NCI-H2171 (cell line): ENCODE results near the gene FGF3.

Experiments
- DNase-seq: peaks from one replicate; lab custom pipeline; 2025; lab: John Stamatoyannopoulos, UW

FGF3 gene

DNA sequence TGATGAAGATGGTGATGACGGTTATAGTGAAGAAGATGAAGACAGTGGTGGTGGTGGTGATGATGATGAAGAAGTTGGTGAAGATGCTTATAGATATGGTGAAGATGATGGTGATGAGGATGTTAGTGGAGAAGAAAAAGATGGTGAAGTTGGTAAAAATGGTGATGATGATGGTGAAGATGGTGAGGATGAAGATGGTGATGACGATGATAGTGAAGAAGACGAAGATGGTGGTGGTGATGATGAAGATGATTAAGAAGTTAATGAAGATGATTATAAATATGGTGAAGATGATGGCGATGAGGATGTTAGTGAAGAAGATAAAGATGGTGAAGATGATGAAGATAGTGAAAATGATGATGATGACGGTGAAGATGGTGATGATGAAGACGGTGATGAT is 25.2 kb upstream of the FGF3 start:
- DNase-seq, result no peak

- no peak for DNase-seq
Measured at GRCh38 chr11:69843529-69843921, 24.3 kb upstream of the FGF3 start.

DNA sequence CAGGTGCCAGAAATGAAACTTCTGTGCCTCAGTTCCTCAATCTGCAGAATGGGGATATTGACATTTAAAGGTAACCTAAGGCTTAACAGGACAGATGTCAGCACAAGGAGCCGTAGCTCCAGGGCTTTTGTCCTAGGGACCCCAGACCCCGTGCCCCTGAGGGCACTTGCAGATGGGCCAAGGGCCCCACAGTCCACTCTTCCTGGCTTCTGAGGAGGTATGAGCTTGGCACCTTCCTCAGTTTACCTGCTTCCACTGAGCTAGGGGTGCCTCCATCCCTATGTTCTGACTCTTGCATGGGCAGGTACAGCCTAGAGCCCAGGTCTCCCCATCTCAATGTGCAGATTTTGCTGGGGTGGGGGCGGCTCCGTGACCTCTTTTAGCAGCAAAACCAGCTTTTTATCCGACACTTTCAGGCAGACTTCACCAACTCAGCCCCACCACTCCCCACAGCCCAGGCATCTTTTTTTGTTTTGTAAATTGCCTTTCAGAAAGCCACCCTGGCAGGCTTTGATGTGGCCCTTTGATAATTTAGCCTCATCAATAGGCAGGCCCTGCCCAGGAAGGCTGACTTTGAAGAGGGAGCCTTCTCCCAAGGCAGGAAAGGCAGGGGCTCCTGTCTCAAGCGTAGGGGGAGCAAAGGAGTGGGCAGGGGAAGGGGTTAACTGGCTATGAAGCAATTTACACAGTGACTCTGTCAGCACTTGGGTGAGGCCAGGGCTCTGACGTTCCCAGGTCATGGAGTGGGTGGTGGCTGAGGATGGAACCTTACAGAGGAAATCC is 23.7 kb upstream of the FGF3 start:
- DNase-seq, result no peak

GRCh38 chr11:69841859-69842698 is 22.9 kb upstream of the FGF3 start:
- no peak for DNase-seq

- DNase-seq, result no peak
Measured at GRCh38 chr11:69841170-69841858, 22.1 kb upstream of the FGF3 start.

DNA sequence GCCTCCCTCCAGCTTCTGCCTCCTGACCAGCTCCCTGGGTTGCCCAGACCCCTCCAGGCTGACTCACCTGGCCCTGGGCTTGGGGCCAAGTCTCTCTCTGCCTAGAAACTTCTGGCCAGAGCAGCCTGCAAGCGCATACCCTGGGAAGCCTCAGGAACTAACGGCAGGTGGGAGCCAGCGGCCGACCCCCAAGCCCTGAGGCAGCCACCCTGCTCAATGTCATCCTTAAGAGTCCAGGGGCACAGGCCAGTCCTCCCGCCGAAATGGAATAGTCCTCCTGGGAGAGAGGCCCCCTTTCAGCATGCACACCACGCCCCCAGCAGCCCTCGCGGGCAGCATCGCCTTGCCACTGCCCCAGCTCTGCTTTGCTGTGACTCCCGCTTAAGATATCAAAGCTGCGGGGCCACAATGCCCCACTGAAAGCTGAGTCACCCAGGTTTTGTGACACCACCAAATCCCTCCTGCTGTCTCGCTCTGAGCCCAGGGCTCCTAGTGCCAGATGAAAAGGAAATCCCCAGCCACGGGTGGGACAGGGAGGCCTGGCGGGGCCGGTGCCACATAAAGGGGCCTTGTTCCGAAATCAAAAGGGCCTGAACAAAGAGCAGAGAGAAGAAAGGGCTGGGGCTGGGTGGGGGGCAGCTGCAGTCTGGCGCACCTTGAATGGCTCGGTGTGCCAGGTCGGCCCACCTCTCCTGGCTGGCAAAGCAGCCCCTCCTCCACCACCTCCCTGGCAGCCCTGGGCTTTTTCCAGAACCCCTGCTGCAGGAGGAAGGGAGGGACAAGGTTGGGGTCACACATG is 21.4 kb upstream of the FGF3 start:
- no peak for DNase-seq

GRCh38 chr11:69839516-69839915 is 20.3 kb upstream of the FGF3 start:
- DNase-seq, result no peak

DNA sequence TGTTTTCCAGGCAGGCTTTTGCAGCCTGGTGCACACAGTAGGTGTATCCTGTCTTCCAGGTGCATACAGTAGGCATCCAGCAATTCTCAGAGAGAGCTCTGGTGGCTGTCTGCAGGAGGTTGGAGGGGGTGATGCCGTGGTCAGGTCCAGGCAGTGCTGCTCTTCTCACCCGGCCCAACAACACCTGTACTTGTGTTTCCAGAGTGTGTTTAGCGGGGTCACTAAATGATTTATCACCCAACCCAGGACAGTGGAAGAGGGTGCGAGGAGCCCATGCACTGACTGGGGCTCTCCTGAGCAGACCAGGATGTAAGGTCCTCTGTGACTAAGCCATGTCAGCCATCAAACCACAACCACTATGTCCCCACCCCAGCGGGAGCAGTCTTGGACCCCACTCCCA is 18.6 kb upstream of the FGF3 start:
- no peak for DNase-seq

DNA sequence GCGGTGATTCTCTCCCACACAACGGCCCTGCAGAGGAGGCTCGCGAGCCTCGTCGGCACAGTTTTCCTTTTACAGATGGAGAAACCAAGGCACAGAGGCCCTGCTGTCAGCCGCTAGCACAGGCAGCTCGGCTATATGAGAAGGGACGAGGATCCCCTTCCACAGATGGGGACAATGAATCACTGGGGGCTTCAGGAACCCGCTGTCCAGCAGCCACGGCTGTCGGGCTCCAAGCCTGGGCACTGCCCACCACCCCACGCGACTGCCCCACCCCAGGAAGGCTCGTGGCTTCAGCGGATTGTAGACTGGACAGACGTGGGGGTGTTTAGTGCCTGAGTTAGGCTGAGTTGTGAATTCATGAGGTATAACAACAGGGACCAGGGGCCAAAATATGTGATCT is 17.2 kb upstream of the FGF3 start:
- DNase-seq, result no peak

GRCh38 chr11:69834811-69835800 is 15.9 kb upstream of the FGF3 start:
- DNase-seq, result no peak

GRCh38 chr11:69834251-69834650 is 15.0 kb upstream of the FGF3 start:
- DNase-seq, result no peak

- DNase-seq, result no peak
Measured at GRCh38 chr11:69832561-69833413, 13.6 kb upstream of the FGF3 start.

GRCh38 chr11:69831985-69832384 is 12.8 kb upstream of the FGF3 start:
- DNase-seq, result no peak

GRCh38 chr11:69830086-69830485 is 10.9 kb upstream of the FGF3 start:
- DNase-seq, result no peak

GRCh38 chr11:69828971-69829344 is 9.7 kb upstream of the FGF3 start:
- DNase-seq, result no peak

DNA sequence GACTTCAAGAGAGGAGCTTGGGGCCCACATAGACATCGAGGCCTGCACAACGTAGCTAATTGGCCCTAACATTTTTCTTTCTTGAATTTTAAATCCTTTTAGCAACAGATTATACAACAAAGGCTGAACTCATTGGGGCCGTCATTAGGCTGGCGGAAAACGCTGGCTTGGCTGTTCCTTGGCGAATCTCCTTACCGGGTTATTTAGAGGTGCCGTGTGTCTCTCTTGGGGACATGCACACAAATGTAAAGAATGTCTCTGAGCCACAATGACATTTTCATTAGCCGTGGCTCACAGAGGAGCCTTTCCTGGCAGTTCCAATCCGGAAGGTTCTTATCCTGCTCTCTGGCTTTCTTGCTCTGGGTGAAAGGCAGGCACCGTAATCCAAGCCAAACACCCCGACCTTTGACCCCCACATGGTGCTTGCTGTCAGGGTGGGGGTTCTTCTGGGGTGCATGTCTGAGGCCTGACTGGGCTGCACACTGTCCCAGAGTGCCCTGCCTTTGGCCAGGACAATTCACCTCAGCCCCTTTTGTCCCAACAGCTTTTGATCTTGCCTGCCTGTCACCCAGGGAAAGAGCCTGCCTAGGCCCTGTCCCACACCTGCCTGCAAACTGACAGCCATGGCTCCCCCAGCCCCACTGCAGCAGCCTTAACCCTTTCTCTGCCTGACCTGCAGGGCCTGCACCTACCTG is 9.2 kb upstream of the FGF3 start:
- DNase-seq, result no peak

DNA sequence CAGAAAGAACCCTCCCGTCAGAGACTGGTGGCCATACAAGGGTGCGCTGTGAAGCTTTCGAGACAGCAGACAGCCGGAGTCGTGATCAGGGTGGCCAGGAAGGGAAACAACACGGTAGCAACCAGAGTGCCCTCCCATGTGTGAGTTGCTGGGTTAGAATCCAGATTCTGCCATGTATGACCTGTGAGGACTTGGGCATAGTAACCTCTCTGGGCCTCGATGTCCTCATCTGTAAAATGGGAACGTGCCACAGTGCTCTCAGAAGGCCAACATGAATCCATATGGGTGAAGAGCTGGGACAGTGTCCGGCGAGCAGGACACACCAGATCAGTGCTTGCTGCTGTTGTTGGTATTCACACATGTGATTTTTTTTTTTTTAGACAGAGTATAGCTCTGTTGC is 7.6 kb upstream of the FGF3 start:
- DNase-seq, result no peak

GRCh38 chr11:69825941-69826340 is 6.7 kb upstream of the FGF3 start:
- DNase-seq, result no peak
